Vagina (tissue), 2 donors: ENCODE results near the gene SCAMP4.

Experiments used
- CTCF ChIP-seq, 3 experiments: fragments of 450-650 bp in 2 of 3; fragments of 200-600 bp in 1 of 3; sonication (generic) in 1 of 3; IDR thresholded peaks; one replicate each; pipeline ENCODE4 v1.5.1; 2017 to 2019; ENCODE audit warnings: antibody characterized with exemption in 3 of 3, mild to moderate bottlenecking in 2 of 3, moderate library complexity in 2 of 3
- POLR2A ChIP-seq, 2 donors: fragments of 450-650 bp; IDR thresholded peaks; one replicate each; pipeline ENCODE4 v1.6.1; 2017; ENCODE audit warnings: antibody characterized with exemption in 2 of 2, mild to moderate bottlenecking in 2 of 2, moderate library complexity in 2 of 2
- POLR2AphosphoS5 ChIP-seq, 2 donors: sonication (generic); formaldehyde crosslinking; IDR thresholded peaks; one replicate each; pipeline ENCODE4 v1.9.0; 2017; ENCODE audit warnings: antibody characterized with exemption in 2 of 2, mild to moderate bottlenecking in 2 of 2, low read depth in 1 of 2; ENCODE audit not compliant: insufficient read depth in 1 of 2

DNA sequence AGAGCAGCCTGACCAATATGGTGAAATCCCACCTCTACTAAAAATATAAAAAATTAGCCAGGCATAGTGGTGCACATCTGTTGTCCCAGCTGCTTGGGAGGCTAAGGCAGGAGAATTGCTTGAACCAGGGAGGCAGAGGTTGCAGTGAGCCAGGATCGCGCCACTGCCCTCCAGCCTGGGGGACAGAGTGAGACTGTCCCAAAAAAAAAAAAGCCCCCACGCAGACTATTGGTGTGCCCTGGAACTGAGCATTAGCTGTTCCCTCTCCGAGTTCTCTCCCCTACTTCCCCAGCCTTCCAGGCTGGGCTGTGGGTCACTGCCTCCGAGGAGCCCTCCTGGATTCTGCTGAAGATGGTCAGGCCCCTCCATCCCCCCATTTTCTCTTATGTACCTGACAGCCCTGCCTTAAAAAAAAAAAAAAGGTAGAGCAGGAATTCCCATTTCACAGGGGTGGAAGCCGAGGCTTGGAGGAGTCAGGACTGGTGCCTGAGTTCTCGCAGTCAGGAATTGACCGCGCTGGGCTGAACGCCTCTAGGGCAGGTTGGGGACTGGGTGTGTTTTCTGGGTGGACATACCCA is 1.9 kb downstream of the SCAMP4 start:
- no peak for TF ChIP-seq CTCF (IDR thresholded peaks at IDR 0.05)
- no peak for TF ChIP-seq POLR2A (IDR thresholded peaks at IDR 0.05)
- TF ChIP-seq POLR2AphosphoS5 (IDR thresholded peaks at IDR 0.05; ENCODE audit: insufficient read depth in 1 of 2, low read depth in 1 of 2), result no peak
